ENCODE measurements around the gene SYNE1.

The SYNE1 gene

DNA sequence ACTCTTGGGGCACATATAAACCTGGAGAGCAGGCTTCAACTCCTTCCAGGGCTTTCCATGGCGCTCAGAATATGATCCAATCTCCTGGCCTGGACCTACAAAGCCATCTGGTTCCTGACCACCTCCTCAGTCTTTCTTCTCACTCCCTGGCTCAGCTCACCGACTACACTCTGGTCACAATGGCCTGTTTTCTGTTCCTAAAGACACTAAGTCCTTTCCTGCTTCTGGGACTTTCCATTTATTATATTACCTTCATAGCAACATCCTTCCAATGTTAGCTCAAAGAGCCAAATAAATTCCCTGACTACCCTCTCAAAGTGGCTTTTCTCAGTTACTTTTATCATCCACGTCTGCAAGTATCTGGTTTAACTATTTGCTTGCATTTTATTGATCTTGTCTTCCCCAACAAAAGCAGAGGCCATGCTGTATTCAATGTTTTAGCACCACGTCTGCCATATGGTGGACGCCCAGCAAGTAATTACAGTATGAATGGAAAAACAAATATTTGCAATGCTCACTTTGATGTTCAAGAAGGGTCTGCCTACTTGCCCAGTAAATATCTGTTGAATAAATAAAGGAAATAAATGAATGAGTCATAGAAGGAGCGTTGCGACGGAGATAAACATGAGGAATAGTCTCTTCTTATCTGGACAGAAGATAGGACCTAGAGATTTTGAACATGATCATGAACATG is 501.3 kb downstream of the SYNE1 start:
- H3K27me3 Mint-ChIP-seq (ENCODE audit: low read depth), result no peaks in the 10 kb centered on the region
- peaks cover 76% of the 10 kb centered on the region for H3K36me3 Mint-ChIP-seq (ENCODE audit: low read depth)
- no peak overlapping the region for H3K4me3 Mint-ChIP-seq
- H3K4me1 Mint-ChIP-seq, result no peaks in the 10 kb centered on the region
- no peak overlapping the region for H3K27ac Mint-ChIP-seq
- TF ChIP-seq, protein P1, sequence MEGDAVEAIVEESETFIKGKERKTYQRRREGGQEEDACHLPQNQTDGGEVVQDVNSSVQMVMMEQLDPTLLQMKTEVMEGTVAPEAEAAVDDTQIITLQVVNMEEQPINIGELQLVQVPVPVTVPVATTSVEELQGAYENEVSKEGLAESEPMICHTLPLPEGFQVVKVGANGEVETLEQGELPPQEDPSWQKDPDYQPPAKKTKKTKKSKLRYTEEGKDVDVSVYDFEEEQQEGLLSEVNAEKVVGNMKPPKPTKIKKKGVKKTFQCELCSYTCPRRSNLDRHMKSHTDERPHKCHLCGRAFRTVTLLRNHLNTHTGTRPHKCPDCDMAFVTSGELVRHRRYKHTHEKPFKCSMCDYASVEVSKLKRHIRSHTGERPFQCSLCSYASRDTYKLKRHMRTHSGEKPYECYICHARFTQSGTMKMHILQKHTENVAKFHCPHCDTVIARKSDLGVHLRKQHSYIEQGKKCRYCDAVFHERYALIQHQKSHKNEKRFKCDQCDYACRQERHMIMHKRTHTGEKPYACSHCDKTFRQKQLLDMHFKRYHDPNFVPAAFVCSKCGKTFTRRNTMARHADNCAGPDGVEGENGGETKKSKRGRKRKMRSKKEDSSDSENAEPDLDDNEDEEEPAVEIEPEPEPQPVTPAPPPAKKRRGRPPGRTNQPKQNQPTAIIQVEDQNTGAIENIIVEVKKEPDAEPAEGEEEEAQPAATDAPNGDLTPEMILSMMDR (IDR thresholded peaks at IDR 0.05; ENCODE audit: unreplicated experiment in 3 of 3), result no peak
- no peaks in the 10 kb centered on the region for H3K9me3 Mint-ChIP-seq

DNA sequence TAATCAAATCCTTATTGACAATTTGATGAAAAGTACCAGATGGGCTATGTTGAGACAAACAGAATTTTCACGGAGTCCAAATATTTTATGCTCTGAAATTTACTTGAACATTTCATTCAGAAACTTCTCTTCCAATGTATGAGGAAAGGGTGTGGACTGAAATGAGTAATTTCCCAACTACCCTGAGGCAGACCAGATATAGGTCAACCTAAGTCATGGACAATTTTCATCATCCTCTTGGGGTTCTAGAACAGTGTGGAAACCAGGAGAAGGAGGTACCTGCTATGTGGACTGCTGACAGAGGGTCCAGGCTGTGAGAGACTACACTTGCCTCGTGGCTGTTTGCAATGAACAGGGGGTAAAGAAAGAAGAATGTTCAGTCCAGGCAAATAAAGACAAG is 506.7 kb downstream of the SYNE1 start:
- Mint-ChIP-seq H3K27ac (no peak overlapping the region), H3K27me3 (ENCODE audit: low read depth) (no peaks in the 10 kb centered on the region), H3K4me3 (no peak overlapping the region), H3K9me3 (no peaks in the 10 kb centered on the region), H3K4me1 (peaks cover 4% of the 10 kb centered on the region), H3K36me3 (ENCODE audit: low read depth) (peaks cover 51% of the 10 kb centered on the region)
- TF ChIP-seq, protein P1 (IDR thresholded peaks at IDR 0.05; ENCODE audit: unreplicated experiment in 3 of 3), result no peak

DNA sequence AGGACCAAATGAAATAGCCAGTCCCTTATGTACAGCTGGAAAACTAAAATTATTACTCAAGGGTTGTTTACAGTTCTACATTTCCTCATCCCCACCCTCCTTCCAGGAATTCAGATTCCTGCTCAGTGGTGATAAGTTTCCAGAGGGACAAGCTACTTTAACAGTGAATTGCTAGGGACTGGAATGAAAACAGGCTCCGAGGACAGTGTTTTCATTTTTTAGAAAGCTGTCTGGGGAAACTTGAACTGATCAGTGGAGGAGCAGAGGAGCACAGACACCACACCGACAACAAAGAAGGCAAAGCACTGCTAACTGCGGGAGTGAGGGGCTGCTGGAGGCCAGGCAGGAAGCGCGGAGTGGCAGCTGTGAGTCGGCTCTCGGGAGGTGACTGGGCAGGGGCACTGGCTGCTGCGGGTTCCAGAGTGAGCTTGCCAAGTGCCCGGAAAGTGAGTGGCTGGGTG is 507.4 kb downstream of the SYNE1 start:
- peaks cover 4% of the 10 kb centered on the region for H3K4me1 Mint-ChIP-seq
- no peaks in the 10 kb centered on the region for H3K27me3 Mint-ChIP-seq (ENCODE audit: low read depth)
- TF ChIP-seq, protein P1 (IDR thresholded peaks at IDR 0.05; ENCODE audit: unreplicated experiment in 3 of 3), result no peak
- peak overlapping the region in 1 of 3 experiments; percentile 55 for H3K27ac Mint-ChIP-seq
- no peaks in the 10 kb centered on the region for H3K9me3 Mint-ChIP-seq
- peaks cover 46% of the 10 kb centered on the region for H3K36me3 Mint-ChIP-seq (ENCODE audit: low read depth)
- H3K4me3 Mint-ChIP-seq, result no peak overlapping the region

DNA sequence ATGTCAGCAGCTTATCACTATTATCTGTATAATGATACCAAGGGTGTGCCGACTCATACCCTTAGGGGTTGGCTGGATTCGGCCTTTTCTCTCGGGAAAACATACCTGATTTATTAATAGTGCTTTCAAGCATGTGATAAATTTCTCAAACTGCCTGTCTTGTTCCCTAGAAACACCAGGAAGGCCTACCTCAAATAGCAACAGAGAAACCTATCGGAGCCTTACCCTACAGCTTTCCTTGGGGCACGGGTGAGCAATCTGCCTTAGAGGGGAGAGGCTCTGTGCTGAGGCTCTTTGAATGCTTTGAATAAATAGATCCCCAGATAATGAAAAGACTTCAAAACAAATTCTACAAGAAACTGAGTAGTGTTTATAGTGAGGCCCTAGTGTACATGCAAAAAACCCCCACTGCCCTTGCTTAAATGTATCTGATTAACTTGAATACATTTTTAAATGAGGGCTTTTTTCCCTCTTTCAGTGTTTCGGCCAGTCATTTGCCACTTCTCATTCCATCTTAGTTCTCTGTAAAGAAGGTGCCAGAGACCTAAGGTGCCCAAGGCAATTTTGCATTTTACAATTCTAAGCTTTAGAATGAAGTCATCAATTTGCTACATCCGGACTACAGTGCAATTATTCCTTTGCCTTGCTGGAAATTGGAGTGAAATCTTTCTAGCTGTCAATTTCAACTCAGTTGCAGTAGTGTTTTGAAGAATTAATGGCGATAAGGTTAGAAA is 509.6 kb downstream of the SYNE1 start:
- no peaks in the 10 kb centered on the region for H3K27me3 Mint-ChIP-seq (ENCODE audit: low read depth)
- no peak overlapping the region for H3K27ac Mint-ChIP-seq
- peaks cover 41% of the 10 kb centered on the region for H3K36me3 Mint-ChIP-seq (ENCODE audit: low read depth)
- H3K9me3 Mint-ChIP-seq, result no peaks in the 10 kb centered on the region
- TF ChIP-seq, protein P1 (IDR thresholded peaks at IDR 0.05; ENCODE audit: unreplicated experiment in 3 of 3), result no peak
- H3K4me1 Mint-ChIP-seq, result peaks cover 4% of the 10 kb centered on the region
- no peak overlapping the region for H3K4me3 Mint-ChIP-seq

DNA sequence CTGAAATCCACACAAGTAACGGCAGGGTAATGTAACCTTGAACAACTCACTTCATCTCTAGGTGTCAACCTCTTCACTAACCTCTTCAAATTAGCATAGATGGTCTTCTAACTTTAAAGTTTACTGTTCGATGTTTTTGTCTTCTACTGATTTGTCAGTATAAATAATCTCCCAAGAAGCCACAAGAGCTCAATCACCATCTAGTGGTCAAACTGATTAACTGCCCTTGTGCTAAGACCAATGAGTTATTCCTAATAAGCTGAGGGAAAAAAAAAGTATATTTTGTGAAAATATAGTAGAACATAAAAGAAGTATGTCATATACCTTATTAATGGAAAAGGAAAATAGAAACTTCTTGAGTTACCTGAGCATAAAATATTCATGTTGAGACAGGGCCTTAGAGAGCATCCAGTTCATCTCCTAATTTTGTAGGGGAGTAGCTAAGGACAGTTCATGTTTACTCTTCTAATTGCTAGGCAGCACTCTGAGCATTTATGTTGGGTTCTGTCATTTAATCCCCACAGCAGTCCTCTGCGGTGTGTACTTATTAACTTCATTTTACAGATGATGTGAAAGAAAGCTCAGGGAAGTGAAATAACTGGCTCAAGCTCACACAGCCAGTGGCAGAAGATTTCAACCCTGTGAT is 512.6 kb downstream of the SYNE1 start:
- Mint-ChIP-seq H3K27ac (no peak overlapping the region), H3K4me1 (peaks cover 8% of the 10 kb centered on the region), H3K9me3 (no peaks in the 10 kb centered on the region), H3K36me3 (ENCODE audit: low read depth) (peaks cover 40% of the 10 kb centered on the region), H3K27me3 (ENCODE audit: low read depth) (no peaks in the 10 kb centered on the region), H3K4me3 (no peak overlapping the region)
- TF ChIP-seq, protein P1 (IDR thresholded peaks at IDR 0.05; ENCODE audit: unreplicated experiment in 3 of 3), result peak; percentile 55 to 75 (median 61)
